Peyer's patch (tissue), 4 donors: ENCODE data around the gene STYXL1.

Experiments
- POLR2A ChIP-seq, 2 donors: fragments of 450-650 bp; IDR thresholded peaks; one replicate each; pipeline ENCODE4 v1.5.1; 2017; ENCODE audit warnings: antibody characterized with exemption in 2 of 2, mild to moderate bottlenecking in 2 of 2, moderate library complexity in 2 of 2
- TF ChIP-seq, protein P1 (sequence below), 6 experiments: fragments of 450-650 bp in 4 of 6; fragments of 200-600 bp in 2 of 6; sonication (generic) in 1 of 6; IDR thresholded peaks; one replicate each; pipeline ENCODE4 v1.5.1; 2017 to 2019; ENCODE audit warnings: antibody characterized with exemption in 6 of 6, mild to moderate bottlenecking in 3 of 6, moderate library complexity in 1 of 6

DNA sequence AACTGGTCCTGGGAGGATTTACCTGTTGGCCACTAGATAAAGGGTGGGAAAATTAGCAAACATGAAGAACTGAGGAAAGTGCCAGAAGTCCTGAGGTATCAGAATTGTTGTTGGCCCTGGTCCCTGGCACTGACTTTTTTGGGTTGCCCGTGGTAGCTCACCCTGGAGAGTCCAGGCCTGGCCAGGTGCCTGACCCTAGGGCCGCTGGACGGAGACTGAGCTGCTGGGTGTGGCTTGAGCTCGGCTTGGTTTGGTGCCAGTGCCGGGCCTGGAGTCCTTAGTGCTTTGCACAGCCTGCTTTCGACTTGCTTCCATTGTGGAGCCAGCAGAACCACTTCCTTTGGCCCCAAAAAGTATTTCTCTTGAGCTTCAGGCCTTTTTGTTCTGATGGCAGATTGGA is 13.0 kb upstream of the STYXL1 start:
- TF ChIP-seq, protein P1, sequence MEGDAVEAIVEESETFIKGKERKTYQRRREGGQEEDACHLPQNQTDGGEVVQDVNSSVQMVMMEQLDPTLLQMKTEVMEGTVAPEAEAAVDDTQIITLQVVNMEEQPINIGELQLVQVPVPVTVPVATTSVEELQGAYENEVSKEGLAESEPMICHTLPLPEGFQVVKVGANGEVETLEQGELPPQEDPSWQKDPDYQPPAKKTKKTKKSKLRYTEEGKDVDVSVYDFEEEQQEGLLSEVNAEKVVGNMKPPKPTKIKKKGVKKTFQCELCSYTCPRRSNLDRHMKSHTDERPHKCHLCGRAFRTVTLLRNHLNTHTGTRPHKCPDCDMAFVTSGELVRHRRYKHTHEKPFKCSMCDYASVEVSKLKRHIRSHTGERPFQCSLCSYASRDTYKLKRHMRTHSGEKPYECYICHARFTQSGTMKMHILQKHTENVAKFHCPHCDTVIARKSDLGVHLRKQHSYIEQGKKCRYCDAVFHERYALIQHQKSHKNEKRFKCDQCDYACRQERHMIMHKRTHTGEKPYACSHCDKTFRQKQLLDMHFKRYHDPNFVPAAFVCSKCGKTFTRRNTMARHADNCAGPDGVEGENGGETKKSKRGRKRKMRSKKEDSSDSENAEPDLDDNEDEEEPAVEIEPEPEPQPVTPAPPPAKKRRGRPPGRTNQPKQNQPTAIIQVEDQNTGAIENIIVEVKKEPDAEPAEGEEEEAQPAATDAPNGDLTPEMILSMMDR (IDR thresholded peaks at IDR 0.05), result no peak
- no peak for TF ChIP-seq POLR2A (IDR thresholded peaks at IDR 0.05)
